CD14-positive monocyte (primary cell): Measurements from ENCODE around the gene DMRTC2. TPM values are rescaled to one million over a fixed set of nuclear protein-coding genes. Genes with fewer than 3 reads are reported as not detected.

Source experiments
- DNase-seq, 3 donors: peaks; one replicate each; pipeline ENCODE4 v3.0.0-alpha.2; 2011 to 2022
- H2AFZ ChIP-seq: 2 replicates; pipeline ENCODE4 v1.6.0; 2012; ENCODE audit warnings: mild to moderate bottlenecking, low read depth, low read length, inconsistent platforms; ENCODE audit not compliant: insufficient read depth, poor library complexity, severe bottlenecking
- H3K27ac ChIP-seq, 2 donors: 1 replicate in 1 of 2; 2 replicates in 1 of 2; pipeline ENCODE4 v1.5.1; 2012 to 2013; ENCODE audit warnings: low read length in 2 of 2, control low read depth in 1 of 2, inconsistent platforms in 1 of 2, low read depth in 1 of 2, mild to moderate bottlenecking in 1 of 2
- H3K27me3 ChIP-seq, 2 donors: one replicate each; pipeline versions ENCODE4 v1.6.0 to v1.6.1; 2011 to 2013; ENCODE audit warnings: low read length in 2 of 2; ENCODE audit not compliant: control insufficient read depth in 2 of 2, insufficient read depth in 2 of 2
- H3K36me3 ChIP-seq, 2 donors: replicated peaks in 1 of 2; 1 replicate in 1 of 2; 2 replicates in 1 of 2; pipeline versions ENCODE4 v1.5.1 to v1.6.1; 2012 to 2013; ENCODE audit warnings: low read length in 2 of 2, control low read depth in 1 of 2, inconsistent platforms in 1 of 2, mild to moderate bottlenecking in 1 of 2; ENCODE audit not compliant: insufficient read depth in 2 of 2, control insufficient read depth in 1 of 2
- H3K4me1 ChIP-seq, 2 donors: 1 replicate in 1 of 2; 2 replicates in 1 of 2; pipeline versions ENCODE4 v1.5.1 to v1.6.1; 2012 to 2013; ENCODE audit warnings: low read length in 2 of 2, control low read depth in 1 of 2, inconsistent platforms in 1 of 2, mild to moderate bottlenecking in 1 of 2, moderate library complexity in 1 of 2; ENCODE audit not compliant: insufficient read depth in 2 of 2, control insufficient read depth in 1 of 2
- H3K4me2 ChIP-seq: replicated peaks from 2 replicates; pipeline ENCODE3; 2012; ENCODE audit warnings: low read length, moderate library complexity, mild to moderate bottlenecking; ENCODE audit not compliant: poor library complexity, severe bottlenecking; ENCODE audit errors: extremely low read depth
- H3K4me3 ChIP-seq, 3 experiments: fragments of 200-600 bp in 1 of 3; sonication (generic) in 1 of 3; replicated peaks in 1 of 3; 1 replicate in 2 of 3; 2 replicates in 1 of 3; pipeline ENCODE4 v1.5.1; 2011 to 2013; ENCODE audit warnings: low read length in 3 of 3, mild to moderate bottlenecking in 3 of 3, control low read depth in 2 of 3, low read depth in 2 of 3, inconsistent platforms in 1 of 3, moderate library complexity in 1 of 3
- H3K79me2 ChIP-seq: 2 replicates; pipeline ENCODE4 v1.6.0; 2012; ENCODE audit warnings: mild to moderate bottlenecking, control low read depth, inconsistent platforms, low read length, moderate library complexity; ENCODE audit not compliant: insufficient read depth
- H3K9ac ChIP-seq: 2 replicates; pipeline ENCODE4 v1.6.0; 2017; ENCODE audit warnings: low read length, mild to moderate bottlenecking; ENCODE audit not compliant: insufficient read depth, poor library complexity, severe bottlenecking
- H3K9me3 ChIP-seq, 2 donors: replicated peaks in 1 of 2; 1 replicate in 1 of 2; 2 replicates in 1 of 2; pipeline versions ENCODE4 v1.5.1 to v1.6.1; 2012 to 2013; ENCODE audit warnings: low read length in 2 of 2, control low read depth in 1 of 2; ENCODE audit not compliant: control insufficient read depth in 1 of 2, insufficient read depth in 1 of 2
- H4K20me1 ChIP-seq: 2 replicates; pipeline ENCODE4 v1.6.0; 2012; ENCODE audit warnings: mild to moderate bottlenecking, low read length, control low read depth, moderate library complexity; ENCODE audit not compliant: insufficient read depth
- H3K27ac Mint-ChIP-seq, 7 donors: one replicate each; pipeline ENCODE4 v1.8.0; 2020; ENCODE audit warnings: mild to moderate bottlenecking in 7 of 7, mixed read lengths in 7 of 7, moderate library complexity in 6 of 7, inconsistent platforms in 2 of 7
- H3K27me3 Mint-ChIP-seq, 3 donors: one replicate each; pipeline ENCODE4 v1.8.0; 2021 to 2022; ENCODE audit warnings: low read depth in 3 of 3, mild to moderate bottlenecking in 3 of 3, mixed read lengths in 3 of 3, moderate library complexity in 3 of 3, inconsistent platforms in 1 of 3
- H3K36me3 Mint-ChIP-seq, 2 donors: one replicate each; pipeline ENCODE4 v1.8.0; 2020; ENCODE audit warnings: mixed read lengths in 2 of 2, inconsistent platforms in 1 of 2, mild to moderate bottlenecking in 1 of 2
- H3K4me1 Mint-ChIP-seq: one replicate; pipeline ENCODE4 v1.8.0; 2020; ENCODE audit warnings: mild to moderate bottlenecking, mixed read lengths
- H3K4me3 Mint-ChIP-seq, 2 donors: one replicate each; pipeline ENCODE4 v1.8.0; 2020; ENCODE audit warnings: mild to moderate bottlenecking in 2 of 2, mixed read lengths in 2 of 2, moderate library complexity in 1 of 2
- H3K9me3 Mint-ChIP-seq, 7 donors: one replicate each; pipeline ENCODE4 v1.8.0; 2020 to 2022; ENCODE audit warnings: mixed read lengths in 7 of 7, mild to moderate bottlenecking in 6 of 7, moderate library complexity in 6 of 7, inconsistent platforms in 2 of 7
- WGBS: methylation state at CpG from one replicate; pipeline ENCODE4 v1.1.5; 2013; ENCODE audit warnings: missing lambda C conversion rate; ENCODE audit not compliant: insufficient coverage; 5-methylcytosine and 5-hydroxymethylcytosine counted together
- intact Hi-C, 2 donors: fragments of 100-400 bp; cut with micrococcal nuclease; formaldehyde crosslinking; loops; one replicate each; pipeline versions ENCODE4 v1.15.0 to v1.15.1; 2023
- polyA plus RNA-seq, 3 donors: library from polyadenylated mRNA; depleted of rRNA in 1 of 3; unstranded in 2 of 3; stranded (reverse) in 1 of 3; fragments of 300-500 nt in 2 of 3; fragments of >200 nt in 1 of 3; fragmentation: Illumina TruSeq in 2 of 3; gene quantifications; 1 replicate in 2 of 3; 2 replicates in 1 of 3; pipeline ENCODE4 v1.2.3, GENCODE V29; 2012 to 2021
- TF ChIP-seq, protein P1 (sequence below): fragments of 200-600 bp; IDR thresholded peaks from one replicate; pipeline ENCODE4 v1.8.0; 2022; ENCODE audit warnings: antibody characterized with exemption, mild to moderate bottlenecking

DMRTC2 gene
- polyA plus RNA-seq, 3 donors: not detected

DNA sequence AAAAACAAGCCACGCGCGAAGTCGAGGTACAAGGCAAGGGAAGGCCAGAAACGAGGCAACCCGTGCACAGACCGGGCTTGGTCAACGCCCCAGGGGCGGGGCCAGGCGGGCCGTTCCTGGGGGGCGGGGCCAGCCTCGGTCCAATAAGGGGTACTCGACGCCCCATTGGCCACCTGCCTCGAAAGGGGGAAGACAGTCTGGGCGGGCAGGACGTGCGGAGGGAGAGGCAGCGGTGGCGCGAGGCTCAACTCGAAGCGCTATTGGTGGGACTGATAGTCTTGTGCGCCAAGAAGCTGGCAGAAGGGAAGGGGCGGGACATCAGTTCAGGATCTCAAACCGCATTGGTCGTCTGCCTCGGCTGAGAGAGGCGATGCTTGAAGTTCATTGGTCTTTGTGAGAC, 241 bp upstream of the DMRTC2 start, which contains the start of gene LYPD4:
LYPD4 (minus strand) TSS at position 83 of the 400 bp plus-strand sequence. CDS start 5,398 bp downstream, outside the sequence.
- TF ChIP-seq, protein P1, sequence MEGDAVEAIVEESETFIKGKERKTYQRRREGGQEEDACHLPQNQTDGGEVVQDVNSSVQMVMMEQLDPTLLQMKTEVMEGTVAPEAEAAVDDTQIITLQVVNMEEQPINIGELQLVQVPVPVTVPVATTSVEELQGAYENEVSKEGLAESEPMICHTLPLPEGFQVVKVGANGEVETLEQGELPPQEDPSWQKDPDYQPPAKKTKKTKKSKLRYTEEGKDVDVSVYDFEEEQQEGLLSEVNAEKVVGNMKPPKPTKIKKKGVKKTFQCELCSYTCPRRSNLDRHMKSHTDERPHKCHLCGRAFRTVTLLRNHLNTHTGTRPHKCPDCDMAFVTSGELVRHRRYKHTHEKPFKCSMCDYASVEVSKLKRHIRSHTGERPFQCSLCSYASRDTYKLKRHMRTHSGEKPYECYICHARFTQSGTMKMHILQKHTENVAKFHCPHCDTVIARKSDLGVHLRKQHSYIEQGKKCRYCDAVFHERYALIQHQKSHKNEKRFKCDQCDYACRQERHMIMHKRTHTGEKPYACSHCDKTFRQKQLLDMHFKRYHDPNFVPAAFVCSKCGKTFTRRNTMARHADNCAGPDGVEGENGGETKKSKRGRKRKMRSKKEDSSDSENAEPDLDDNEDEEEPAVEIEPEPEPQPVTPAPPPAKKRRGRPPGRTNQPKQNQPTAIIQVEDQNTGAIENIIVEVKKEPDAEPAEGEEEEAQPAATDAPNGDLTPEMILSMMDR: no peak
- no peaks in the 10 kb centered on the region for H3K36me3 Mint-ChIP-seq
- 85% methylated on average over 29 of the region's 30 CpGs for WGBS
- peaks cover 10% of the 10 kb centered on the region for H3K4me1 Mint-ChIP-seq
- Histone ChIP-seq H3K4me3 (no peak within 1 kb of the TSS), H3K4me1 (peaks cover 10% of the 10 kb centered on the region in 2 donors), H3K9me3 (no peaks in the 10 kb centered on the region), H2AFZ (no peak within 1 kb of the TSS), H4K20me1 (no peaks in the 10 kb centered on the region), H3K27ac (no peak within 1 kb of the TSS), H3K27me3 (no peaks in the 10 kb centered on the region), H3K4me2 (no peak within 1 kb of the TSS), H3K9ac (no peak within 1 kb of the TSS), H3K79me2 (no peaks in the 10 kb centered on the region), H3K36me3 (no peaks in the 10 kb centered on the region)
- intact Hi-C loops: no loop called here
- H3K27ac Mint-ChIP-seq: peak within 1 kb of the TSS in 2 of 7 donors; percentile 24 to 30
- DNase-seq: no peak
- H3K9me3 Mint-ChIP-seq: peaks cover 0 to 10% (median 5%) of the 10 kb centered on the region in 7 donors
- H3K27me3 Mint-ChIP-seq: peaks cover 2 to 9% (median 7%) of the 10 kb centered on the region in 3 donors
- no peak within 1 kb of the TSS for H3K4me3 Mint-ChIP-seq

DNA sequence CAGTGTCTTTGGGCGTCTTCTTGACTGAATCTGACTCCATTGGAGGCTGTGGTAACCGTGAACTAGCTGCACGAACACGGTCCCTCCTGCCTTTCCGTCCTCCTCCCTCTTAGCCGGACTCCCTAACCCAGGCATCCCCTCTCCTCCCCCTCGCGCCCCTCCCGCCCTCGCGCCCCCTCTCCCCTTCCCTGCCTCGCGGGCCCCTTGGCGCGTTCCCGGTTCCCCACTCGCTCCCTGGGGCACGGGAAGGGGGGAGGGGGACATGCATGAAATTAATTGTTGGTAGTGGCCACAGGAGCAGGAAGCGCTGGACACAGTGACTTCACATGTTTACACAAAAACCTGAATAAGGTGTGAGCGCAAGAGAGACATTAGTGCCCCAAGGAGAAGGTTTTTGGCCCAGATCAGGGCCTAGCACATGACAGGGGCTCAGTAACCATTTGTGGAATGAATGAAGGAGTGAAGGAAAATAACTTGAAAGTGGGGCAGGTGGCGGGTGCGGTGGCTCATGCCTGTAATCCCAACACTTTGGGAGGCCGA, 279 bp downstream of the DMRTC2 start:
- peaks cover 4% of the 10 kb centered on the region for H3K4me1 Mint-ChIP-seq
- H3K4me3 Mint-ChIP-seq: no peak overlapping the region
- H3K36me3 ChIP-seq: no peaks in the 10 kb centered on the region

More for the DNA sequence above, 279 bp downstream of the DMRTC2 start:
- no peaks in the 10 kb centered on the region for H3K79me2 ChIP-seq
- H3K9ac ChIP-seq: no peak overlapping the region
- intact Hi-C loops: no loop called here
- no peaks in the 10 kb centered on the region for H3K36me3 Mint-ChIP-seq
- no peak overlapping the region for H3K4me3 ChIP-seq
- TF ChIP-seq, protein P1: no peak
- H3K4me2 ChIP-seq: no peak overlapping the region
- H3K27ac ChIP-seq: no peak overlapping the region
- H3K9me3 Mint-ChIP-seq: peaks cover 0 to 10% (median 5%) of the 10 kb centered on the region in 7 donors
- no peaks in the 10 kb centered on the region for H3K9me3 ChIP-seq
- no peak overlapping the region for H2AFZ ChIP-seq
- no peaks in the 10 kb centered on the region for H3K27me3 ChIP-seq
- peaks cover 5% of the 10 kb centered on the region in 2 donors for H3K4me1 ChIP-seq
- H4K20me1 ChIP-seq: no peaks in the 10 kb centered on the region
- H3K27me3 Mint-ChIP-seq: peaks cover 2 to 9% (median 7%) of the 10 kb centered on the region in 3 donors
- DNase-seq: no peak
- WGBS: 100% methylated on average over 2 of the region's 23 CpGs
- H3K27ac Mint-ChIP-seq: peak overlapping the region in 1 of 7 donors; percentile 24
